ENCODE measurements around the gene IQSEC1. TPM values are rescaled to one million over a fixed set of nuclear protein-coding genes. Genes with fewer than 3 reads are reported as not detected.
A peak's percentile ranks its signal among the peaks of the same experiment; 100 is the strongest.

IQSEC1 gene
- total RNA-seq, 2 experiments from 2014 or later, result 31.7 to 39.2 TPM

- intact Hi-C loops (cut with micrococcal nuclease), result no loop called here
- ATAC-seq (no peak), DNase-seq (no peak)
- ChIA-PET POLR2A (interaction anchor here (0.6 to 1.0 kb wide), 2 partner anchors 10 to 219 kb away, joined by 4 read pairs; no protein-coding TSS in a partner anchor), CTCF (no interaction called here)
- H3K27ac Mint-ChIP-seq, result no peak overlapping the region
- no peaks in the 10 kb centered on the region for H3K27me3 Mint-ChIP-seq
- no peaks in the 10 kb centered on the region for H3K9me3 Mint-ChIP-seq
- H3K36me3 Mint-ChIP-seq (ENCODE audit: low read depth), result peaks cover 2% of the 10 kb centered on the region
- H3K4me3 Mint-ChIP-seq, result no peak overlapping the region
- peaks cover 62% of the 10 kb centered on the region for H3K4me1 Mint-ChIP-seq (ENCODE audit: low read depth)
- TF ChIP-seq CTCF (IDR thresholded peaks at IDR 0.05), result no peak
Measured at GRCh38 chr3:12956316-12956660, 116.9 kb downstream of the IQSEC1 start.

GRCh38 chr3:12955651-12956315 lies 117.4 kb downstream of the IQSEC1 start:
- POLR2A ChIA-PET, result interaction anchor here (0.6 to 1.3 kb wide), 2 partner anchors 10 to 218 kb away, joined by 4 to 6 read pairs; no protein-coding TSS in a partner anchor
- intact Hi-C loops (cut with micrococcal nuclease), result no loop called here
- ATAC-seq (no peak), DNase-seq (no peak)
- Mint-ChIP-seq H3K27ac (no peak overlapping the region), H3K9me3 (no peaks in the 10 kb centered on the region), H3K4me3 (no peak overlapping the region), H3K27me3 (no peaks in the 10 kb centered on the region), H3K36me3 (ENCODE audit: low read depth) (peaks cover 2% of the 10 kb centered on the region), H3K4me1 (ENCODE audit: low read depth) (peaks cover 59% of the 10 kb centered on the region)
- CTCF ChIA-PET, result no interaction called here
- TF ChIP-seq CTCF (IDR thresholded peaks at IDR 0.05), result no peak

GRCh38 chr3:12954891-12955650 lies 118.2 kb downstream of the IQSEC1 start:
- CTCF ChIA-PET, result no interaction called here

GRCh38 chr3:12954180-12954579 lies 119.0 kb downstream of the IQSEC1 start:
- Mint-ChIP-seq H3K27ac (no peak overlapping the region), H3K4me1 (ENCODE audit: low read depth) (peaks cover 57% of the 10 kb centered on the region), H3K9me3 (no peaks in the 10 kb centered on the region), H3K4me3 (no peak overlapping the region), H3K27me3 (no peaks in the 10 kb centered on the region), H3K36me3 (ENCODE audit: low read depth) (peaks cover 2% of the 10 kb centered on the region)
- CTCF ChIA-PET, result no interaction called here
- TF ChIP-seq CTCF (IDR thresholded peaks at IDR 0.05), result no peak
- intact Hi-C loops (cut with micrococcal nuclease), result no loop called here
- DNase-seq, result no peak
- POLR2A ChIA-PET, result no interaction called here
- no peak for ATAC-seq

More at GRCh38 chr3:12954891-12955650, 118.2 kb downstream of the IQSEC1 start:
- POLR2A ChIA-PET, result interaction anchor here (1.0 to 1.3 kb wide), 2 partner anchors 8 to 11 kb away, joined by 4 to 6 read pairs; no protein-coding TSS in a partner anchor
- intact Hi-C loops (cut with micrococcal nuclease), result no loop called here
- ATAC-seq (peak; percentile 88), DNase-seq (peak; percentile 59)
- Mint-ChIP-seq H3K36me3 (ENCODE audit: low read depth) (peaks cover 2% of the 10 kb centered on the region), H3K9me3 (no peaks in the 10 kb centered on the region), H3K4me1 (ENCODE audit: low read depth) (peaks cover 55% of the 10 kb centered on the region), H3K4me3 (no peak overlapping the region), H3K27me3 (no peaks in the 10 kb centered on the region), H3K27ac (peak overlapping the region; percentile 50)
- no peak for TF ChIP-seq CTCF (IDR thresholded peaks at IDR 0.05)
